GM19397 (cell line): ENCODE measurements around the gene CHAF1B.
"Not testable (repeated sequence)": the region's sequence is repeated elsewhere in the genome, so short reads cannot be mapped to it uniquely, and the experiment has no call there.

ENCODE experiments used
- ATAC-seq: cut with Tn5 transposase; IDR thresholded peaks from one replicate; pipeline ENCODE4 v1.9.1; 2021; ENCODE audit warnings: mild to moderate bottlenecking, moderate library complexity; ENCODE audit not compliant: unreplicated experiment

CHAF1B gene

DNA sequence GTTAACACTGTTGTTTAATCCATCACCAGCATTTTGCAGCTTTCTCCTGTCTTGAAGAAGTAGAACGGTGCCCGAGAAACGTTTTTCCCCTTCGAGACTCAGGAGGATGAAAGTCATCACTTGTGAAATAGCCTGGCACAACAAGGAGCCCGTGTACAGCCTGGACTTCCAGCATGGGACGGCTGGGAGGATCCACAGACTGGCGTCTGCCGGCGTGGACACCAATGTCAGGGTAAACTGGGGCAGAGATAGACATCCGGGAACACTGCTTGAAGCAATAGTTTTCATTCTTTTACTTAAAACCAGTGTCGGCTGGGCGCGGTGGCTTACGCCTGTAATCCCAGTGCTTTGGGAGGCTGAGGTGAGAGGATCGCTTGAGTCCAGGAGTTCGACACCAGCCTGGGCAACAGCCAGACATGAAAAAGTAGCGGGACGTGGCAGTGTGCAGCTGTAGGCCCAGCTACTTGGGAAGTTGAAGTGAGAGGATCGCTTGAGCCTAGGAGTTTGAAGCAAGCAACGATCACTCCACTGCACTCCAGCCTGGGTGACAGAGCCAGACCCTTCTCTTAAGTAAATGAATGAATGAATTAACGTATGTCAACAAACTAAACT lies 945 bp downstream of the CHAF1B start:
- no peak for ATAC-seq

GRCh38 chr21:36388096-36388495 lies 2.9 kb downstream of the CHAF1B start:
- no peak for ATAC-seq

- no peak for ATAC-seq
These were observed 3.6 kb downstream of the CHAF1B start for GRCh38 chr21:36388835-36389234.

DNA sequence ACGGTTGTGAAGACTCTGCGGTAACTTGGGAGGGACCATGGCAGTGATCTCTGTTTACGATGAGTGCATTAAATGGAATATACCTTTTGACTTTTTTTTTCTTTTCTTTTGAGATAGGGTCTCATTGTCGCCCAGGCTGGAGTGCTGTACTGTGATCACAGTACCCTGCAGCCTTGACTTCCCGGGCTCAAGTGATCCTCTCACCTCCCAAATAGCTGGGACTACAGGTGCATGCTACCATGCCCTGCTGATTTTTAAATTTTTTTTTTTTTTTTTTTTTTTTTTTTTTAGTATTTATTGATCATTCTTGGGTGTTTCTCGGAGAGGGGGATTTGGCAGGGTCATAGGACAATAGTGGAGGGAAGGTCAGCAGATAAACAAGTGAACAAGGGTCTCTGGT lies 6.5 kb downstream of the CHAF1B start:
- not testable (repeated sequence) for ATAC-seq

DNA sequence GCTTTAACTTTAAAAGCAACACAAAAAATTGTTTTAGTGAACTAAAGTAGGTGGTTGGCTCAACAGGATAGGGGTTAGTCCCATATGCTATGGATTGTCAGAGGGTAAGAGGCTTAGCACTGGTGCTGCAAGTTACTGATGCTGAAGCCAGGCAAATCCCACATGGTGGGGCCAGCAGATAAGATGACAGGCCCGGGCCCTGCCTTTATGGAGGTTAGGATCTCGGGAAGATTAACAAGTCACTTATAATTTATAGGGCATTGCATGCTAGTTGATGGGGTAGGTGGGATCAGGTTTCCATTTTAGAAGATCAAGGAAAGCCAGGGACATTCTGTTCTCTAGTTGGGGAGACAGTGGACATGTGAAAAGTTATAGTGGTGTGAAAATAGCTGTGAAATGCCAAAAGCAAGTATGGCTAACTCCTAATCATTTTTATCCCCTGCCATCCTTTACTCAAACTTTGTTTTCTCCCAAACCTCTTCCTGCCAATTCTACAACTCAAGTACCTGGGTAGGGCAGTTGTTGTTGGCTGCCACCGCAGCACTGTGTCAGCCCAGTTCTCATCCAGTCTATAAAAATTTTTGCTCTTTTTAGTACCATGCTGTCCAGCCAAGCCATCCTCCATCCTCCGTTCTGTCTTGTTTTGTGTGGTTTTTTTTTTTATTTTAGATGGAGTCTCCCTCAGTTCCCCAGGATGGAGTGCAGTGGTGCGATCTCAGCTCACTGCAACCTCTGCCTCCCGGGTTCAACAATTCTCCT lies 10.3 kb downstream of the CHAF1B start:
- ATAC-seq: no peak

DNA sequence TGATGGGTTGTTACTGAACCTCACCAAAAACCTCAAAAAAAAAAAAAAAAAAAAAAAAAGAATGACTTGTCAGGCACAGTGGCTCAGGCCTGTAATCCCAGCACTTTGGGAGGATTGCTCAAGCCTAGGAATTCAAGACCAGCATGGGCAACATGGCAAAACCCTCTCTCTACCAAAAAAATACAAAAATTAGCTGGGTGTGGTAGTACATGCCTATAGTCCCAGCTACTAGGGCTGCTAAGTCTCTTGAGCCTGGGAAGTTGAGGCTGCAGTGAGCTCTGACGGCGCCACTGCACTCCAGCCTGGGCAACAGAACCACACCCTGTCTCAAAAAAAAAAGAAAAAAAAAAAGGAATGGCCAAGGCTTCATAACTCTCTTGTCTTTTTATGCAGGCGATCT lies 11.1 kb downstream of the CHAF1B start:
- ATAC-seq: no peak

DNA sequence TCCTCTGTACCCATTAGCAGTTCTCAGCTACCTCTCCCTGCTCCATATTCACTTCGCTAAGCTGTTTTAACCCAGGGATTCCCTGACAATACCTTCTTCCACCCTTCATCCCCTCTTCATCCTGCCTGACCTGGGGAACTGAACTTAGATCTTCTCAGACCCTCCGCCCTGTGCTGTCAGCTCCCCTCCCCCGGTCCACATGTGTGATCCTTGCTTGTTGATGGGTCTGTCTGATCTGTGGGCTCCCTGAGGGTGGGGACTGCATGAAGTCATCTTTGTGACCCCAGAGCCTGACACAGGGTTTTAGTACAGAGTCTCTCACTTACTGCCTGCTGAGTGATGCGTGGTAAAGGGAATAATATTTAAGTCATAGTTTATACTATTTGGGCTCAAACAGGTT lies 11.8 kb downstream of the CHAF1B start:
- no peak for ATAC-seq

DNA sequence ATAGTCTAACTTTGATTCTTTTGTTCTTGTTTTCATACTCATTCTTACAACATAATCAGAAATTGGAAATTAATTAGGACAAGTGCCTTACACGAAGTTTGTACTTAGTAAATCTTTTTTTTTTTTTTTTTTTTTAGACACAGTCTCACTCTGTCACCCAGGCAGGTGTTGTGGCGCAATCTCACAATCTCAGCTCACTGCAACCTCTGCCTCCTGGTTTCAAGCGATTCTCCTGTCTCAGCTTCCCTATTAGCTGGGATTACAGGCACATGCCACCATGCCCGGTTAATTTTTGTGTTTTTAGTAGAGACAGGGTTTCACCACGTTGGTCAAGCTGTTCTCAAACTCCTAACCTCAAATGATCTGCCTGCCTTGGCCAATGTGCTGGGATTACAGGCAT lies 12.4 kb downstream of the CHAF1B start:
- ATAC-seq: no peak

GRCh38 chr21:36399736-36400135 lies 14.5 kb downstream of the CHAF1B start:
- ATAC-seq: not testable (repeated sequence)

- no peak for ATAC-seq
These were observed 15.5 kb downstream of the CHAF1B start for GRCh38 chr21:36400719-36401118.

GRCh38 chr21:36402339-36402738 lies 17.1 kb downstream of the CHAF1B start:
- ATAC-seq: no peak

DNA sequence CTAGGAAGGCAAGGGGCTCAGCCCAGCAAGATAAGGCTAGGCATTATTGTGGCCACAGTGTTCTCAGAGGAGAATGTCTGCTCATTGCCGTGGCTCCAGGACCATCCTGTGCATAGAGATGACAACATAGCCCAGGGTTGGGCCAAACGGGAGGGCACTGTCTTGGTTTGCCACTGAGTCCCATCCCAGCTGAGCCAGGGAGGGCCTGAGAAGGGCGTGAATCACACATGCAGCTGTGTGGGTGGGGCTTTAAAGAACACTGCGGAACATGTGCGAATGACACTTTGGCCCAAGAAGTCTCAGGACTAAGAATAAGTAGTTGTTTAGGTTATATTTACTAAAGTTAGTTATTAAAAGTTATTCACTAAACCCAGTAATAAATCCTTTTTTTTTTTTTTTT lies 18.5 kb downstream of the CHAF1B start:
- no peak for ATAC-seq

DNA sequence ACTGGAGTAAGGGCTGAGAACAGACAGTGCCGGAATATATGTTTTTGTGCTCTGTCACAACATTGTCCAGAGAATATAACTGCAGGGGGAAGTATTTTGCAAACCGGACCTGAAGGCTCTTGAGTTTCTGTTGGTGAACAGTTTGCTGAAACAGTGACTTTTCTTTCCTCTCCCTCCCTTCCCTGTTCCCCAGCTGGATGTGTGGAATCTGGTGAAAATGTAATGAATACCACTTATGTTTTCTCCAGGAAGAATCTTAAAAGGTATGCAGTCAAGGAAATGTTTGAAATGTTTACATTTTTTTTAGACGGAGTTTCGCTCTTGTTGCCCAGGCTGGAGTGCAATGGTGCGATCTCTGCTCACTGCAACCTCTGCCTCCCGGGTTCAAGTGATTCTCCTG lies 23.4 kb downstream of the CHAF1B start:
- ATAC-seq: no peak

GRCh38 chr21:36411301-36411700 lies 26.1 kb downstream of the CHAF1B start:
- ATAC-seq: no peak

DNA sequence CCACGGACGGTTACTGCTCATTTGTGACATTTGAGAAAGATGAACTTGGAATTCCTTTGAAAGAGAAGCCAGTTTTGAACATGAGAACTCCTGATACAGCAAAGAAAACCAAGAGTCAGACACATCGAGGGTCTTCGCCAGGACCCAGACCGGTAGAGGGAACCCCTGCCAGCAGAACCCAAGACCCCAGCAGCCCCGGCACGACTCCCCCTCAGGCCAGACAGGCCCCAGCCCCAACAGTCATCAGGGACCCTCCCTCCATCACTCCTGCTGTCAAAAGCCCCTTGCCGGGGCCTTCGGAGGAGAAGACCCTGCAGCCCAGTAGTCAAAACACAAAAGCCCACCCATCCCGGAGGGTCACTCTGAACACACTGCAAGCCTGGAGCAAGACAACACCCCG lies 27.7 kb downstream of the CHAF1B start:
- ATAC-seq: no peak

DNA sequence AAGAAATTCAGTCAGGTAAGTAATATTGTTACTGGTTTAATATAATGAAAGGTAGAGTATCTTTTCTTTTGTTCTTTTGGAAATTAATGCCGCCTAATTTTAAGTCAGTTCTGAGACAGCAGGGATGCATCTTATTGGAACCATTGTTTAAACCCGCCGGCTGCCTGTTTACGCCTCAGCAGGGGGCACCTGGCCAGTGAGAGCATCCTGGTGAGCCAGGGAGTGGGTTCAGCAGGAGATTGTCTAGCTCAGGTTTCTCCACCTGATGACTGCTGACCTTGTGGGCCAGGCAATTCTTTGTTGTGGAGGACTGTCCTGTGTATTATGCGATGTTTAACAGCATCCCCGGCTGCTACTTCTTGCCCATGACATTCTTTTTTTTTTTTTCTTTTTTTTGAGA lies 30.2 kb downstream of the CHAF1B start:
- ATAC-seq: no peak

- ATAC-seq: no peak
These were observed 34.0 kb downstream of the CHAF1B start for GRCh38 chr21:36419241-36419640.

DNA sequence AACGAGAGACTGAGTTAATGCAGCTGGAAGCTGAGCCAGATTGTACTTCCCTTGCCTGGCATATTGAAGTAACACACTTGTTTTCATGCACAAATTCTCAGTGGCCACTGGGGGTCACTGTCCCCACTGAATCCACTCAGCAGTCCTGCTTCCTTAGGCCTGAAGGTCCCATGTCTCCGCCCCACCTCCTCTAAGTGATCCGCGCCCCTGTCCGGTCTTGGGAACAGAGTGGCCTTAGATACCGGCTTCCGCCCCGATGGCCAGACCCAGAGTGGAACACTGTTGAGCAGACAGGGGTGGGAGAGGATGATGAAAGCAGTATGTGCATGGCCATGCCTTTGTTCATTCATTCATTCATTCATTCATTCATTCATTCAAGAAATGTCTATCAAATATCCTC lies 34.8 kb downstream of the CHAF1B start:
- ATAC-seq: no peak

GRCh38 chr21:36420571-36421339 lies 35.6 kb downstream of the CHAF1B start:
- no peak for ATAC-seq

DNA sequence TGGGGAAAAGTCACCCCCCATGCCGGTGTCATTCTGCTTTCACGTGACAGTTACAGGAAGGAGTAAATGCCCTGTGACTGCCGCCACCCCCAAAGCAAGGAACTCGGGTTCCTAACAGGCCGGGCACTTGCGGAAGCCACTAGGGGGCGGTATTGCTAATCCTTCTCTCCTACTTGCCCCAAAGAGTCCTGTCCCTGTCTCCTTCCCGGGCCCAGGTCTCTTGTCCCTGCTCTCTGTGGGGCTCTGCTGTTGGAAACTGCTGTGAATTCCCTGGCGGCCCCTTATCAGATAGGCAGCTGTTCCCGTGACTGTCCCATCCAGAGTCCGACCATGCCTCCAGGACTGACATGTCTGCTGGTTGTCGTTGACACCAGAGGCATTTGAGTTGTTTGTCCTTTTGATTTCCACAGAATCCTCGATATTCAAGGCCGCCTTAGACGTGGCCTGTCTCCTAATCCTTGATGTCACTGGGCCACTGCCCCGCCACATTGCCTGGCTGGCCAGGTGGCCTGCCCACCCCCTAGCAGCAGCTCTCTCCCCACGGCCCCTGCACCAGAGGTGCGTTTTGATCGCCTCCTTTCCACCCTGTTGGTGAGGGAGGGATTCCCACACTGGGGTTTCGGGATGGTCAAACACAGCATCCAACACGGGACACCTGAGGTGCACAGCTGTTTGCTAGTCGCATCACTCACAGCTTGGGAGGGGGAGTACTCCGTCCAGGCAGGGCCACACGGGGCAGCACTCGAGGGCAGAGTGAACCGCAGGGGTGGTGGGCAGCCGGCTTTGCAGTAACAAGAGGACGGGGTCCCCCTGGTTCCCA lies 37.3 kb downstream of the CHAF1B start:
- ATAC-seq: no peak

DNA sequence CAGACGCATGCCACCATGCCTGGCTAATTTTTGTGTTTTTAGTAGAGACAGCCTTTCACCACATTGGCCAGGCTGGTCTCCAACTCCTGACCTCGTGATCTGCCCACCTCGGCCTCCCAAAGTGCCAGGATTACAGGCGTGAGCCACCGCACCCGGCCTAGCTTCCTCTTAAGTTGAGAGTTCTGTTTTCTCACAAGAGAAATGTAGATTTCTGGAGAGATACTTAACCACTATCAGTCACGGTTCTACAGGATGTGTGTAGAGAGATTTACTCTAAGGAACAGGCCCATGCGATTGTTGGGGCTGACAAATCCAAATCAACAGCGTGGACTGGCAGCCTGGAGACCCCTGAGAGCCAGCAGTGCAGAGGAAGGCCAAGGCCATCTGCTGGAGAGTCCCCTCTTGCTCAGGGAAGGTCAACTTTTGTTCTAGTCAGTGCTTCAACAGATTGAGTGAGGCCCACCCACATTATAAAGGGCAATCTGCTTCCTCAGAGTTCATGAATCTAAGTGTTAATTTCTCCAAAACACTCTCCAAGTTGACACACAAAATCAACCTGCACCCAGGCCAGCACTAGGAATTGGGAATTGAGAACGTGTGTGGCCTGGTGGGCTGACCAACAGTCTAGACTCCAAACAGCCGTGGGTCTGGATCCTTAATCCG lies 38.7 kb downstream of the CHAF1B start:
- no peak for ATAC-seq
